H1 (cell line): ENCODE data around the gene PNMA1. TPM values are rescaled to one million over a fixed set of nuclear protein-coding genes. Genes with fewer than 3 reads are reported as not detected.

Experiments used
- ATF2 ChIP-seq: IDR thresholded peaks from 2 replicates; pipeline ENCODE4 v1.6.1; 2012; ENCODE audit warnings: low read length, inconsistent platforms
- CBX5 ChIP-seq: fragments of 300-800, 300-1000 bp; sonication (generic); IDR thresholded peaks from 2 replicates; pipeline ENCODE4 v1.7.1; 2016; ENCODE audit warnings: antibody characterized with exemption, low read length, low read depth
- JUND ChIP-seq: IDR thresholded peaks from 2 replicates; pipeline ENCODE4 v1.6.1; 2011; ENCODE audit warnings: mild to moderate bottlenecking, improper control_type of control experiment, low read length
- KDM1A ChIP-seq: fragments of 200-600, 300-600 bp; sonication (generic); IDR thresholded peaks from 2 replicates; pipeline ENCODE4 v1.7.1; 2016; ENCODE audit warnings: mild to moderate bottlenecking, low read length, borderline replicate concordance
- PHF8 ChIP-seq: fragments of 200-600 bp; sonication (generic); conservative IDR thresholded peaks from 2 replicates; pipeline ENCODE4 v1.7.1; 2012; ENCODE audit warnings: low read depth, mild to moderate bottlenecking, inconsistent platforms, low read length, moderate library complexity
- SIN3A ChIP-seq, 2 experiments: IDR thresholded peaks in 1 of 2; conservative IDR thresholded peaks in 1 of 2; 2 replicates each; pipeline ENCODE4 v1.6.1; 2011 to 2012; ENCODE audit warnings: low read length in 2 of 2, improper control_type of control experiment in 1 of 2, low read depth in 1 of 2, mild to moderate bottlenecking in 1 of 2
- TAF1 ChIP-seq: IDR thresholded peaks from 2 replicates; pipeline ENCODE4 v1.6.1; 2011; ENCODE audit warnings: mild to moderate bottlenecking, low read depth, low read length
- polyA plus RNA-seq, 7 experiments: library from polyadenylated mRNA; depleted of rRNA in 3 of 7; stranded (reverse) in 5 of 7; unstranded in 2 of 7; fragments of >200 nt in 5 of 7; fragments of 200-250 nt in 2 of 7; gene quantifications; 1 replicate in 5 of 7; 2 replicates in 1 of 7; 4 replicates in 1 of 7; pipeline versions ENCODE4 v1.2.1 to v1.2.3, GENCODE V29; 2011 to 2013; ENCODE audit warnings: missing spikeins in 2 of 7, mixed read lengths in 2 of 7
- total RNA-seq: library from RNA; stranded (reverse); fragmentation: NEBNext Ultra II Directional; extraction: Animal tissue kit (Norgen Biotek cat#: 25700); gene quantifications from 2 replicates; pipeline ENCODE4 v1.2.1, GENCODE V29; 2021
- TF ChIP-seq, protein P1 (sequence below): fragments of 300-600 bp; sonication (generic); IDR thresholded peaks from 2 replicates; pipeline ENCODE4 v1.7.1; 2012; ENCODE audit warnings: low read length, moderate library complexity, mild to moderate bottlenecking, inconsistent platforms; ENCODE audit not compliant: insufficient replicate concordance
- TF ChIP-seq, protein P2 (sequence below): IDR thresholded peaks from 2 replicates; pipeline ENCODE4 v1.6.1; 2012; ENCODE audit warnings: inconsistent platforms

PNMA1 gene
- total and polyA plus RNA-seq, 2 of the 8 experiments (the other 6 are each of a cell fraction or from before 2014, with no cell fraction given): 15.8 to 52.7 TPM

GRCh38 chr14:73684627-73685026 lies 29.6 kb downstream of the PNMA1 start (continued):
- TF ChIP-seq, protein P1, sequence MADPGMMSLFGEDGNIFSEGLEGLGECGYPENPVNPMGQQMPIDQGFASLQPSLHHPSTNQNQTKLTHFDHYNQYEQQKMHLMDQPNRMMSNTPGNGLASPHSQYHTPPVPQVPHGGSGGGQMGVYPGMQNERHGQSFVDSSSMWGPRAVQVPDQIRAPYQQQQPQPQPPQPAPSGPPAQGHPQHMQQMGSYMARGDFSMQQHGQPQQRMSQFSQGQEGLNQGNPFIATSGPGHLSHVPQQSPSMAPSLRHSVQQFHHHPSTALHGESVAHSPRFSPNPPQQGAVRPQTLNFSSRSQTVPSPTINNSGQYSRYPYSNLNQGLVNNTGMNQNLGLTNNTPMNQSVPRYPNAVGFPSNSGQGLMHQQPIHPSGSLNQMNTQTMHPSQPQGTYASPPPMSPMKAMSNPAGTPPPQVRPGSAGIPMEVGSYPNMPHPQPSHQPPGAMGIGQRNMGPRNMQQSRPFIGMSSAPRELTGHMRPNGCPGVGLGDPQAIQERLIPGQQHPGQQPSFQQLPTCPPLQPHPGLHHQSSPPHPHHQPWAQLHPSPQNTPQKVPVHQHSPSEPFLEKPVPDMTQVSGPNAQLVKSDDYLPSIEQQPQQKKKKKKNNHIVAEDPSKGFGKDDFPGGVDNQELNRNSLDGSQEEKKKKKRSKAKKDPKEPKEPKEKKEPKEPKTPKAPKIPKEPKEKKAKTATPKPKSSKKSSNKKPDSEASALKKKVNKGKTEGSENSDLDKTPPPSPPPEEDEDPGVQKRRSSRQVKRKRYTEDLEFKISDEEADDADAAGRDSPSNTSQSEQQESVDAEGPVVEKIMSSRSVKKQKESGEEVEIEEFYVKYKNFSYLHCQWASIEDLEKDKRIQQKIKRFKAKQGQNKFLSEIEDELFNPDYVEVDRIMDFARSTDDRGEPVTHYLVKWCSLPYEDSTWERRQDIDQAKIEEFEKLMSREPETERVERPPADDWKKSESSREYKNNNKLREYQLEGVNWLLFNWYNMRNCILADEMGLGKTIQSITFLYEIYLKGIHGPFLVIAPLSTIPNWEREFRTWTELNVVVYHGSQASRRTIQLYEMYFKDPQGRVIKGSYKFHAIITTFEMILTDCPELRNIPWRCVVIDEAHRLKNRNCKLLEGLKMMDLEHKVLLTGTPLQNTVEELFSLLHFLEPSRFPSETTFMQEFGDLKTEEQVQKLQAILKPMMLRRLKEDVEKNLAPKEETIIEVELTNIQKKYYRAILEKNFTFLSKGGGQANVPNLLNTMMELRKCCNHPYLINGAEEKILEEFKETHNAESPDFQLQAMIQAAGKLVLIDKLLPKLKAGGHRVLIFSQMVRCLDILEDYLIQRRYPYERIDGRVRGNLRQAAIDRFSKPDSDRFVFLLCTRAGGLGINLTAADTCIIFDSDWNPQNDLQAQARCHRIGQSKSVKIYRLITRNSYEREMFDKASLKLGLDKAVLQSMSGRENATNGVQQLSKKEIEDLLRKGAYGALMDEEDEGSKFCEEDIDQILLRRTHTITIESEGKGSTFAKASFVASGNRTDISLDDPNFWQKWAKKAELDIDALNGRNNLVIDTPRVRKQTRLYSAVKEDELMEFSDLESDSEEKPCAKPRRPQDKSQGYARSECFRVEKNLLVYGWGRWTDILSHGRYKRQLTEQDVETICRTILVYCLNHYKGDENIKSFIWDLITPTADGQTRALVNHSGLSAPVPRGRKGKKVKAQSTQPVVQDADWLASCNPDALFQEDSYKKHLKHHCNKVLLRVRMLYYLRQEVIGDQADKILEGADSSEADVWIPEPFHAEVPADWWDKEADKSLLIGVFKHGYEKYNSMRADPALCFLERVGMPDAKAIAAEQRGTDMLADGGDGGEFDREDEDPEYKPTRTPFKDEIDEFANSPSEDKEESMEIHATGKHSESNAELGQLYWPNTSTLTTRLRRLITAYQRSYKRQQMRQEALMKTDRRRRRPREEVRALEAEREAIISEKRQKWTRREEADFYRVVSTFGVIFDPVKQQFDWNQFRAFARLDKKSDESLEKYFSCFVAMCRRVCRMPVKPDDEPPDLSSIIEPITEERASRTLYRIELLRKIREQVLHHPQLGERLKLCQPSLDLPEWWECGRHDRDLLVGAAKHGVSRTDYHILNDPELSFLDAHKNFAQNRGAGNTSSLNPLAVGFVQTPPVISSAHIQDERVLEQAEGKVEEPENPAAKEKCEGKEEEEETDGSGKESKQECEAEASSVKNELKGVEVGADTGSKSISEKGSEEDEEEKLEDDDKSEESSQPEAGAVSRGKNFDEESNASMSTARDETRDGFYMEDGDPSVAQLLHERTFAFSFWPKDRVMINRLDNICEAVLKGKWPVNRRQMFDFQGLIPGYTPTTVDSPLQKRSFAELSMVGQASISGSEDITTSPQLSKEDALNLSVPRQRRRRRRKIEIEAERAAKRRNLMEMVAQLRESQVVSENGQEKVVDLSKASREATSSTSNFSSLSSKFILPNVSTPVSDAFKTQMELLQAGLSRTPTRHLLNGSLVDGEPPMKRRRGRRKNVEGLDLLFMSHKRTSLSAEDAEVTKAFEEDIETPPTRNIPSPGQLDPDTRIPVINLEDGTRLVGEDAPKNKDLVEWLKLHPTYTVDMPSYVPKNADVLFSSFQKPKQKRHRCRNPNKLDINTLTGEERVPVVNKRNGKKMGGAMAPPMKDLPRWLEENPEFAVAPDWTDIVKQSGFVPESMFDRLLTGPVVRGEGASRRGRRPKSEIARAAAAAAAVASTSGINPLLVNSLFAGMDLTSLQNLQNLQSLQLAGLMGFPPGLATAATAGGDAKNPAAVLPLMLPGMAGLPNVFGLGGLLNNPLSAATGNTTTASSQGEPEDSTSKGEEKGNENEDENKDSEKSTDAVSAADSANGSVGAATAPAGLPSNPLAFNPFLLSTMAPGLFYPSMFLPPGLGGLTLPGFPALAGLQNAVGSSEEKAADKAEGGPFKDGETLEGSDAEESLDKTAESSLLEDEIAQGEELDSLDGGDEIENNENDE: no peak
- TF ChIP-seq ATF2 (no peak), KDM1A (no peak), CBX5 (no peak), PHF8 (no peak), TAF1 (no peak), JUND (no peak), SIN3A (conservative IDR thresholded peaks at IDR 0.05 in 1 of 2, IDR thresholded peaks at IDR 0.05 in 1 of 2; ENCODE audit: low read depth in 1 of 2, low read length in 2 of 2) (no peak)
- TF ChIP-seq, protein P2, sequence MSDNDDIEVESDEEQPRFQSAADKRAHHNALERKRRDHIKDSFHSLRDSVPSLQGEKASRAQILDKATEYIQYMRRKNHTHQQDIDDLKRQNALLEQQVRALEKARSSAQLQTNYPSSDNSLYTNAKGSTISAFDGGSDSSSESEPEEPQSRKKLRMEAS: no peak
